HG03575 (cell line): Measurements from ENCODE around the gene CTNNA1.
"Not testable (repeated sequence)": the region's sequence is repeated elsewhere in the genome, so short reads cannot be mapped to it uniquely, and the experiment has no call there.

Experiments used
- ATAC-seq: cut with Tn5 transposase; IDR thresholded peaks from one replicate; pipeline ENCODE4 v1.9.1; 2021; ENCODE audit not compliant: unreplicated experiment, insufficient number of reproducible peaks, low FRiP score; ENCODE audit errors: extremely low read depth

Gene CTNNA1

DNA sequence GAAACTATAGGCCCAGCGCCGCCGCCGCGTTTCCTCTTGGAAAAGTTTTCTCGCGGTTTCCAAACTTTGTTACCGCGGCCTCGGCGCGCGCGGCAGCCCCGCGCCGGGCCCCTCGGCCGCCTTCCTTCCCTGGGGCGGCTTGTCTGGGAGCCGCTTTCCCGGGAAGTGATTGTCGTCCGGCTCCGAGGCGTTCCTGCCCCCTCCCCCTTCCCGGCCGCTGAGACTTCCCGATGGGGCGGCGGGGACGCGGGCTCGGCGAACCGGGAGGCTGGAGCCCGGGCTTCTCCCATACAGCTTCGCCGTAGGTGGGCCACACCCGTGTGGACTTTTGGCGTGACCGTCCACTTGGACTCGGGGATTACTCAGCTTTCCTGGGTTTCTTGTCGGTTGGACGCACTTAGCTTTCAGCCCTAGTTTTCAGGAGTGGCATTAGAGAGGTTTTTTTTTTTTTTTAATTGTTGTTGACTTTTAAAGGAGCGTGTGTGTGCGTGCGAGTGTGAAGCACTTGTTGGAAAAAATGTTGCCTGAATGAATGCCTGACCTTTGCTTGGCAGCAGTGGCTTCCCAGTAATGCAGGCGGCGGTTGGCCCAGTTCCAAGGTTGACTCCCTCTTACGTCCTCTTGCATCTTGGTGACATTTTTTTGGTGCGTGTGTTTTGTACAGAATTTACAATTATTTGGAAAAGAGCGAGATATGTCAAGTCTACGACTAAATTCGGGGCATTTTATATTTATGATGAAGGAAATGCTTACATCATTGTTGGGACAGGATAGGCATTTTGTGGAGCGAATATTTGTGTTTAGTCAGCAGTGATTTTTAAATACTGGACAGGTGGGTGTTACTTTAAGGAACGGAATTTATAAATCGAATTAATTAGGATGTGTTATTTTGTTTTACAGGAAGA lies 821 bp downstream of the CTNNA1 start:
- no peak for ATAC-seq

DNA sequence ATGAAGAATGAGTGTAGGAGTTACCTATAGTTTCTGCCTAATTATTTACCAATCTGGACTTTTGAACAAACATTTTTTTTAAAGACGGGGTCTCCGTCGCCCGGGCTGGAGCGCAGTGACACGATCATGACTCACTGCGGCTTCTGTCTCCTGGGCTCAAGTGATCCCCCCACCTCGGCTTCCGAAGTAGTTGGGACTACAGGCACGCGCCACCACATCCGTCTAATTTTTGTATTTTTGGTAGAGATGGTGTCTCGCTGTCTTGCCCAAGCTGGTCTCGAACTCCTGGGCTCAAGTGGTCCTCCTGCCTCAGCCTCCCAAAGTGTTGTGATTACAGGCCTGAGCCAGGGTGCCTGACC lies 1.5 kb downstream of the CTNNA1 start:
- no peak for ATAC-seq

DNA sequence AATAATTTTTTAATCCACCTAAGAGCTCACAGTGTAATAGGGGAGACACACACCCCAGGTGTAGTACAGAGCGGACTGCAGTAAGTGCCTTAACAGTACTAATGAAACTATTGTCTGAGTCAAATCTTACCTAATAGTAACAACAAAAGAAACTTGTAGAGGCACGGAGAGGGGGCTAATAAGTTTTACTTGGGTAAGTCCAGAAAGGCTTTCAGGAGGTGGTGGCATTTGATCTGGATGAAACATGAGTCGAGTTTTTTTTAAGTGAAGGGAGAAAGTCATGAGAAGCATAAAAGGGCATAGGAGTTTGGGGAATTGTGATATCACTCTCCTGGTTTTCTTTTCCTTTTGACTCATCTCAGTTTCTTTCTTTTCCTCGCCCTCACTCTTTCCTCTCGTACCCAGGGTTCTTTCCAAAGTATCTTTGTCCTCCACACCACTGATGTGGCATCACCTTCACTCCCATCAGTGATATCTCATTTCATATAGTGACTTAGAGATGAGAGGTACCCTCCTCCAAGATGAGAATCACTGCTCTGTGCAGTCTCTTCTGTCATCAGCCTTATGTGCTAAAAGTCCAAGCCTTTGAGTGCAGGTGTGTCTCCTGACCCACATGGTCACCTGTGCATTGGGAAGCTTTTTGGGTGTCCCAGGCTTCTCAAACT lies 2.0 kb downstream of the CTNNA1 start:
- ATAC-seq = no peak

DNA sequence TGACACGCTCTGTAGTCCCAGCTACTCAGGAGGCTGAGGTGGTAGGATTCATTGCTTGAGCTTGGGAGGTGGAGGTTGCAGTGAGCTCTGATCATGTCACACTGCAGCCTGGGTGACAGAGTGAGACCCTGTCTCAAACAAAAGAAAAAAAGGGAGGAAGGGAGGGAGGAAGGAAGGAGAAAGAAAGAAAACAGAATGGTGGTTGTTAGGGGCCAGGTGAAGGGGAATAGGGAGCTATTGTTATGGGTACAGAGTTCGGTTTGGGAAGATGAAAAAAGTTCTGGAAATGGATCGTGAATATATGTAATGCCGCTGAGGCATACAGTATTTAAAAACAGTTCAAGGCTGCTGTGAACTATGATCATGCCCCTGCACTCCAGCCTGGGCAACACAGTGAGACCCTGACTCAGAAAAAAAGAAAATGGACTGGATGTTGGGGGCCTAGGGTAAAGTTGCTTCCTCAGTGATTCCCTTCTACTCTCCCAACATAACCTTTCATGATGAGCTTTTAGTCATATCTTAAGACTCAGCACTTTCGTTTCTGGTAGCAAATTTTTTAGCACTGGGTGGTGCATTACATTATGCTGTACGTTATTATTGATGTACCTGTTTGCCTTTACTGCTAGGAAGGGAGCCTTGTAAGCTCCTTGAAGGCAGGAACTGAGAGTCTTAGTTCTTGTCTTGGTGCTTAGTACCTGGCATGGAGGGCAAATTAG lies 4.0 kb downstream of the CTNNA1 start:
- no peak for ATAC-seq

DNA sequence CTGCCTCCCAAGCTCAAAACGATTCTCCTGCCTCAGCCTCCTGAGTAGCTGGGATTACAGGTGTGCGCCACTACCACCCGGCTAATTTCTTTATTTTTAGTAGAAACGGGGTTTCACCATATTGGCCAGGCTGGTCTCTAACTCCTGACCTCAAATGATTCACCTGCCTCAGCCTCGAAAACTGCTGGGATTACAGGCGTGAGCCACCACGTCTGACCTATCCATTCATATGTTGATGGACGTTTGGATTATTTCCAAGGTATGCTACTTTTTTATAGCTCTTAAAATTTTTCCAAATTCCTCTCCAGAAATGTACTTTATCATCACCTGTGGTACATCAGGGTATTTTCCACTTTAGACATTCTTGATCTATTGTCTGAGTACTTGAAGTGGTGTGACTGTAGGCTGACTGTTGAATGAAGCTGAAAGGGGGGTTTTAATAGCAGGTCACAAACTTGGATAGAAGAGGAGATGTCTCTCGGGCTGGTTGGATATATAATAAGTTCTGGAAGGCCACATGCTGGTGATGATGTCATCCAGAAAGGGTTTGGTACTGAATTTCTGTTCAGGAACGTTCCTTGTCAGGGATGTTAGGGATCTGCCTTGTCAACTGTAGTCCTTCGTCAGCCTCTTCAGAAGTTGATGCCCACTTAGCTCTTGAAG lies 7.4 kb downstream of the CTNNA1 start:
- ATAC-seq = no peak

DNA sequence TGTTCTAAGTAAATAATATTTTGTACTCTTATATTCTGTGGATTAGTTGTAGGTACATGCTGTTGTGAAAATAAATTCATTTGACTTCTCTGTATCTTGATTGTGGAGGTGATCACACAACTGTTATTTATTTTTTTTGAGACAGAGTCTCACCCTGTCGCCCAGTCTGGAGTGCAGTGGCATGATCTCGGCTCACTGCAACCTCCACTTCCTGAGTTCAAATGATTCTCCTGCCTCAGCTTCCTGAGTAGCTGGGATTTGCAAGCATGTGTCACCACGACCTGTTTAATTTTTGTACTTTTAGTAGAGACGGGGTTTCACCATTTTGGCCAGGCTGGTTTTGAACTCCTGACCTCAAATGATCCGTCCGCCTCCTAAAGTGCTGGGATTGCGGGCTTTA lies 7.9 kb downstream of the CTNNA1 start:
- ATAC-seq = not testable (repeated sequence)

DNA sequence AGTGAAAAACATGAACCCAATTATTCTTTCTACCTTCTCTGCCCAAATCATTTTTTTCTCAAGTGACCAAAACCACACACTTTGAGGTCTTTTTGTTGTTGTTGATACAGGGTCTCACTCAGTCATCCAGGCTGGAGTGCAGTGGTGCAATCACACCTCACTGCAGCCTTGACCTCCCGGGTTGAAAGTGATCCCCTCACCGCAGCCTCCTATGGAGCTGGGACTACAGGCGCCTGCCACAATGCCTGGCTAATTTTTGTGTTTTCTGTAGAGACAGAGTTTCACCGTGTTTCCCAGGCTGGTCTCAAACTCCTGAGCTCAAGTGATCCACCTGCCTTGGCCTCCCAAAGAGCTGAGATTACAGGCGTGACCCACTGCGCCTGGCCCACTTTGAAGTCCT lies 8.4 kb downstream of the CTNNA1 start:
- not testable (repeated sequence) for ATAC-seq

DNA sequence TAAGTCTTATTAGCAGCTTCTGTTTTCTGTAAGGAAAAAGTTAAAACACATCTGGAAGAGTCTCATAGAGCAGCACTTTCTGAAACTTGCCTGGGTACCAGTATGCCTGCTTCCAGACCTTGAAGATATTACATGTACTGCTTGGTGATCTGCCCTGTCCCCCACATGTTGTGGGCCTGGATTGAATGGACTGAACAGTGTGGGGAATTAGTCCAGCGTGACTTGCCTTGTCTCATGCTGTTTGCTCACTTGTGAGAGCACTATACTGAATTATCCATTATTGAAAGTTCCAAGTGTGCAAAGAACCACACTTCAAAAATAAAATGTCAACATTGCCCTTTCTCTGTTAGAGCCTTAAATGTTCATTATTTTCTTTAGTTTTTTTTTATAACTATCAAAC lies 8.9 kb downstream of the CTNNA1 start:
- ATAC-seq = no peak

DNA sequence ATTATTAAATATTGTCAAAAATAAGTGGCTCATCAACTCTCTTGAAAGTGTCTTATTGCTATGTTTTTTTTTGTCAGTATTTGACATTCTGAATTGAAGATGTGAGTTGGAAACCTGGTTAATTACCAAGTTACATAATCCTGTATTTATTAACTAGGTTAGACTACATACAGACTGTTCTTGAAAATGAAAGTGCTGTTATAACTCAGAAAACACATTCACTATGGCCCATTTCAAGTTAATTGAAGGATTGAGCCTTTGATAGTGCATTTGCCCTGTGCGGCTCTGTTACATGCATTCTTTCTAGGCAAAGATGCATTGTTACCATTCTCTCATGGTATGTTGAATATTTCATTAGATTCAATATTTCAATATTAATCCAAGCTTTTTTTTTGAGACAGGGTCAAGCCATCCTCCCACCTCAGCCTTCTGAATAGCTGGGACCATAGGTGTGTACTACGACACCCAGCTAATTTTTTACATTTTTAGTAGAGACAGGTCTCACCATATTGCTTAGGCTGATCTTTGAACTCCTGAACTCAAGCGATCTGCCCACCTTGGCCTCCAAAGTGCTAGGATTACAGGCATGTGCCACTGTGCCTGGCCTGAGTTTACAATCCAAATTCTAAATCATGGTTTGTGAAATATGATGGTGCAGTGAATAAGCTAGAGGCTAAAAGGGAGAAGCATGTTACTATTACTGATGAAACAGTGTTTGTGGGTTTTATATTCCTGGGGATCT lies 10.0 kb downstream of the CTNNA1 start:
- no peak for ATAC-seq

DNA sequence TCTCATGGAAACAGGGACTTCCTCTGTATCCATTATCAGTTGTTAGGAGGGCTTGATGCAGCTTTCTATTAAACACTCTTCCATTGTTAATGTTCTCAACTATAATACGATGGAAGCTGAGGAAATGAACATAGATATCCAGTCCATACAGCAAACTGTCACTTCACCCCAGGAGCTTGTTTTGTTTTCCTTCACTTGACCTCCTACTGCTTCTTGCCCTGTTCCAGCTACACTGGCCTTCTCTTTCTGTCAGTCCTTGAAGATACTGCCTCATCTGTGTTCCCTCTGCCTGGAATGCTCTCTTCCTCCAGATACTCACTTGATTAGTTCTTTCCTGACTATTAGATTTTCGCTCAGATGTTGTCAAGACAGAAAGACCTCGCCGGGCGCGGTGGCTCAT lies 17.1 kb downstream of the CTNNA1 start:
- ATAC-seq = no peak

DNA sequence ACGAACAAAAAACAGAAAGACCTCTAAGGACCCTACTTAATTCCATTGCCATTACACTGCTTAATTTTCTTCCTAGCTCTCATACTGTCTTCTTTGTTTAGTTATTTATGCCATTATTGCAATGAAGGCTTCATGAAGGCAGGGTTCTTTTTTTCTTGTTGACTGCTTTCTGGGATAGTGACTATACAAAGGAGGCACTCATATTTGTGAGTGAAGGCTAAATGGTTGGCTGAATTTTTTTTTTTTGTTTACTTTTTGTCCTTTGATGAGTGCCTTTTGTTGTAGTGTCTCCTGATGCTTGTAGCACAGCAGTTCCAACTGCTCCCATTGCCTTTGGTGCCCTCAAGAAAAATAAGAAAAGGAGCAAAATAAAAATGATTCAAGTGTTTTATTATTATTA lies 17.8 kb downstream of the CTNNA1 start:
- ATAC-seq = no peak

DNA sequence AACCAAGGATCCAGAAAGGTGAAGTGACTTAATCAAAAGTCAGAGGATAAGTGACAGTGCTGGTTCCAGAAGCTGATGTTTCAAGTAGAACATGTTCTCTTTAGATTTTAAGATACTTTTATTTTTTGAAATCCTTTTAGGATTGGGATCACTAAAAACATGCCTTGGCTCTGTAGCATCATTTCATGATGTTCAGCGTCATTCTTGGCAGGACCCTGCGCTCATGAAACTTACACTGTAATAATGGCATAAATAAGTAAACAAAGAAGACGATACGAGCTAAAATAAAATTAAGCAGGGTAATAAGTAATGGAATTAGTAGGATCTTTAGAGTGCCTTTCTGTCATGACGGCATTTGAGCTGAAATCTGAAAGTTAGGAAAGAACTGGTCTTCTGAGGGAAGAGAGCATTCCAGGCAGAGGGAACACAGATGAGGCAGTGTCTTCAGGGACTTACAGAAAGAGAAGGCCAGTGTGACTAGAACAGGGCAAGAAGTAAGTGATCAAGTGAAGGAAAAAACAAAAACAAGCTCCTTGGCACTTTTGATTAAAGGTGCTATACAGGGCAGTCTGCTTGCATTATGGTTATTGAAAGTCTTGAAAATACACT lies 19.9 kb downstream of the CTNNA1 start:
- no peak for ATAC-seq

DNA sequence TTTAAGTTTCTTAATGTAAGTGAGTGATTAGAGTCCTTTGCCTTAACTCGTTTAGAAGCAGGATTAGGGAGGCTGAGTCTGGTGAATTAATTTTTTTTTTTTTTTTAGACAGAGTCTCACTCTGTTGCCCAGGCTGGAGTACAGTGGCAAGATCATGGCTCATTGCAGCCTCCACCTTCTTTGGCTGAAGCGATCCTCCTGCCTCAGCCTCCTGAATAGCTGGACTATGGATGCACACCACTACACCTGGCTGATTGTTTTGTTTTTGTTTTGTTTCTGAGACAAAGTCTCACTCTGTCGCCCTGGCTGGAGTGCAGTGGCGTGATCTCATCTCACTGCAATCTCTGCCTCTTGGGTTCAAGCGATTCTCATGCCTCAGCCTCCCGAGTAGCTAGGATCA lies 20.4 kb downstream of the CTNNA1 start:
- not testable (repeated sequence) for ATAC-seq

DNA sequence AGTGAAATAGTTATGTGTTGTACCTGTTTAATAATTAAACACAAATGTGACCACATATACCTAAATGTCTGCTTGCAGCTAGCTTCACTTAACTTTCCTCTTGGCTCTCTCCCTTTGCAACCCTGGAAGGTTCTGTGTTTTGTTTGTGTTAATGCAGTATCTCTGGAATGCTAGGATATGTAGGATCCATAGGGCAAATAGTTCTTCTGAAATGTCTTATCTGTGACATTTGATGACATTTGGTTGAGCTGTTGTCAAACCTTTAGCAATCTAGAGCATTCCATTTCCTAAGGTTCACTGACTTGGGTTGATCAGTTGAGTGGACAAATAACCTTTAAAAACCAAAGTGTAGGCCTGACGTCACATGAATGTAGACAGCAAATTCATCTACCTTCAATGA lies 21.8 kb downstream of the CTNNA1 start:
- ATAC-seq = no peak

DNA sequence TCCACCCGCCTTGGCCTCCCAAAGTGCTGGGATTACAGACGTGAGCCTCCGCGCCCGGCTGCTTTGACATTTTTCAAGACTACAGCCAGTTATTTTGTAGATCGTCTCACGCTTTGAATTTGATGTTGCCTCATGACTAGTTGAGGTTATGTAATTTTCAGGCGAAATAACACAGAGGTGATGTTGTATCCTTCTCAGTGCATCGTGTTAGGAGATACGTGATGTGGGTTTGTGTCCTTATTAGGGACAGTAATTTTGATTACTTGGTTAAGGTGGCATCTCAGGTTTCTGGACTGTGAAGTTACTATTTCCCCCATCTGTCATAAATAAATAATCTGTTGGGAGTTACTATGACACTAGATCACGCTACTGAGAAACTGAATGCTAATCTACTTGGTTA lies 25.0 kb downstream of the CTNNA1 start:
- ATAC-seq = no peak

DNA sequence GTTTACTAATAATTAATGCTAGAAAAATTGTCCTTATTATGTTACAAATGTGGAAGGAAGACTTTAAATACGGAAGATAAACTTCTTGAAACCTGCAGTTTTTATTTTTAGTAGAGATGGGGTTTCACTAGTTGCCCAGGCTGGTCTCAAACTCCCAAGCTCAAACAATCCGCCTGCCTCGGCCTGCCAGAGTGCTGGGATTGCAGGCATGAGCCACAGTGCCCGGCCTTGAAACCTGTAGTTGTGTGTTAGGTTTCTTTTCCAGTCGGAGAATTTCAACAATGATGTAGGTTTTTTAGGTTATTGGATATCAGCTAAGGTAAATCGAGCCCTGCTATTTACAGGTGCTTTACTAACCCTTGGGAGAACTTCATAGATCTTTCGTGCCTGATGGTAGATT lies 30.8 kb downstream of the CTNNA1 start:
- ATAC-seq = no peak

DNA sequence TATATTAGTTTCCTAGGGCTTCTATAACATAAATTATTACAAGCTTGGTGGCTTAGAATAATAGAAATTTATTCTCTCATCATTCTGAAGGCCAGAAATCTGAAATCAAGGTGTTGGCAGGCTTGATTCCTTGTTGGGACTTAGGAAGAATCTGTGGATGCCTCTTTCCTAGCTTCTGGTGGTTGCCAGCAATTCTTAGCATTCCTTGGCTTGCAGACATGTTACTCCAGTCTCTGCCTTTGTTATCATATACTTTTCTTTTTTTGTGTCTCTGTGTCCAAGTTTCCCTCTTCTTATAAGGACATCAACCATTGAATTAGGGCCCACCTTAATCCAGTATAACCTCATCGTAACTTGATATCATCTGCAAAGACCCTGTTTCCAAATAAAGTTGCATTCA lies 31.4 kb downstream of the CTNNA1 start:
- no peak for ATAC-seq

DNA sequence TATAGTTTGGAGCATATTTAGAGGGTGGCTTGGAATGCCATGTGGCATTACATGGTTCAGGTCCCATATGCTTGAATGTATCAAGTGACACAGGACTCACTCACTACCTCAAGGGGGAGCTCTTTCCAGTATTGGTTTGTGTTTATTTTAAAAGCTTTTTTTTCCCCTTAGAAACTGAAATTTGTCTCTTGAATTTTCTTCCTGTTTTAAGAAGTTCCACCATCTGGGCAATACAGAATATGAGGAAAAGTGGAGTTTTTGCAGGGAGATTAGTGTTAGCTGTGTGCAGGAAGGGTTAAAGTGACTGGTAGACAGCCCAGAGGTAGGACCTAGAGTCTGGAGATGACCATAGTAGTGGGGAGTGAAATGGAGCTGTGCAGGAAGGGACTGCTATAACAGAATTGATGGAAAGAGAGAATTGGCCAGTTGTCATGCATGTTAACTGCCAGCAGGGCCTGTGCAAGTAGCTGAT lies 36.6 kb downstream of the CTNNA1 start:
- ATAC-seq = no peak
